SK-N-MC (cell line): ENCODE results near the gene KIF22.

Experiments
- EZH2 ChIP-seq: fragments of 200-600 bp; sonication (generic); IDR thresholded peaks from one replicate; pipeline ENCODE4 v1.6.1; 2017; ENCODE audit warnings: antibody characterized with exemption
- FOXP2 ChIP-seq: optimal IDR thresholded peaks from 2 replicates; pipeline ENCODE3; 2011; ENCODE audit warnings: mild to moderate bottlenecking, moderate library complexity; ENCODE audit not compliant: insufficient read depth; ENCODE audit errors: extremely low read length, control extremely low read depth
- POLR2AphosphoS5 ChIP-seq: IDR thresholded peaks from 2 replicates; pipeline ENCODE4 v1.6.1; 2012; ENCODE audit warnings: mild to moderate bottlenecking, low read depth, low read length, borderline replicate concordance

DNA sequence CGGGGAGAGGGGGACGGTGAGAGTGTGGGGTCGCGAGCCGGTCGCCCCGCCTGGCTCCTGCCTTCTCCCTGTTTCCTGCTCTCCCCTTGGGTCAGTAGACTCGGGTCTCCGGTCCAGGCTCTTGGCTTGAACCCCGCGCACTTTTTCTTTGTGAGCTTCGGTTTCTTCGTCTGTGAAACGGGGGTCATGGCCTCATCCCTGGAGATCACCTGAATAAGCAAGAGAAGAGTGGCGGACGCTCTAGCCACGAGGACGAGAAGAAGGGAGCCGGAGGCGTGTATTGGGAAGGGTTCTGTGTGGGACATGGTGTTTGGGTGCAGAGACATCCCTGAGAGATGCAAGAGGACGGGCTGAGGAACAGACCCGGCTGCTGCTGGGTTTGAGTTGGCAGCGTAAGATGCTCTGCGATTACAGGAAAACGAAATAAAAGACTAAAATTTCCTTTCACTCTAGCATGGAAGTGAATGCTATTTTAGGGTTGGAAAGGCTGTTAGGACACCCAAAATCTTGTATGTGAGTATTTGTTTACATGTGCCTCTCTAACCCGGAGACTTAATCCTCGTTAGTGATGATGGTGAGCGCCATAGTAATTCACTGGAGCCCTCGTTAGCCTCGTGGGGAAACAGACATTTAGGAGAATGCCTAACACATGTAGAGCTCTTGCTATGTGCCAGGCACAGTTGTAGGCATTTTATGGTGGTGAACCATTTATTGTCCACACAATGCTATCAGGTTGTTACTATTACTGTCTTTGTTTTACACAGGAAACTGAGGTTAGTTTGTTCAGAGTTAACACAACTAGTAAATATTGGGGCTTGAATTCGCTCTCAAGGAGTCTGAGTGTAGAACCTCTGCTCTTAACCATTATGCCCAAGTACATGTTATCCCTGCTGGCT is 646 bp downstream of the KIF22 start:
- TF ChIP-seq POLR2AphosphoS5 (no peak), EZH2 (no peak), FOXP2 (no peak)
